ENCODE data around the gene DLG1.

DLG1 gene

DNA sequence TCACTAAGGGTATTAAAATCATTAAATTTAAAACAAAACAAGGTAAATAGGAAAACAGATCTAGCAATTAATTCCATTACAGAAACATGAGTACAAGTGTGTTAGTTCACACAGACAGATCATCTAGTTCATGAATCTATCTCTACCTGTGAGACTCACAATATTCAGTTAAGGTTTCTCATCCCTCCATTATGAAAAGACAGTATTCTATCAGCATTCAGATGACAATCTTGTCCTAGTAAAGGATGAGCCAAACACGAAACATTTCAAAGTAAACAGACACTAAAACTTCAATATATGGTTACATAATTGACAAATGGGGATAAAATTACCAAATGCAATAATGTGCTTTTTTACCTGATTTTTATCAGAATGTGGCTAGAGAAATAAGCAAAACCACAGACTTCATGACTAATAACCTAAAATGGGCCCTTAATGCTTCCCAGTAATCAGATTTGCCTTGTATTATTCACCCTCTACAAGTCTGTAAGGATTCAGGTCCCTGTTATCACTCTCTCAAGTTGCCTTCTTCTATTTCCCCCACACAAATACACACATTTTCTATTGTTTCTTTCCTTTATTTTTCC, 126.8 kb downstream of the DLG1 start:
- Histone ChIP-seq H3K36me3 (replicated peaks; ENCODE audit: insufficient read depth, low read length) (no peaks in the 10 kb centered on the region), H3F3A (ENCODE audit: insufficient read depth, low read length) (no peaks in the 10 kb centered on the region), H3K4me3 (ENCODE audit: low read length) (no peak overlapping the region), H3K27me3 (replicated peaks; ENCODE audit: insufficient read depth, low read length) (no peaks in the 10 kb centered on the region), H3K79me2 (ENCODE audit: low read length) (peaks cover 5% of the 10 kb centered on the region; the same call in 1 of the 2 replicates), H2AFZ (ENCODE audit: low read length) (no peak overlapping the region), H3K27ac (ENCODE audit: low read length) (no peak overlapping the region), H3K4me1 (ENCODE audit: low read length) (0 out of 2 replicates have a peak, but pooled peaks cover 5% of the 10 kb centered on the region), H3K9me3 (replicated peaks; ENCODE audit: insufficient read depth, low read length) (no peaks in the 10 kb centered on the region), H3K9me2 (replicated peaks; ENCODE audit: insufficient read depth, low read length) (no peaks in the 10 kb centered on the region), H3K4me2 (ENCODE audit: low read depth, low read length) (no peak overlapping the region), H3K9ac (ENCODE audit: low read length) (no peak overlapping the region), H4K20me1 (ENCODE audit: insufficient read depth, low read length) (no peaks in the 10 kb centered on the region)
- DNase-seq, result no peak
- TF ChIP-seq EZH2phosphoT487 (IDR thresholded peaks at IDR 0.05; ENCODE audit: low read length) (no peak), EZH2 (optimal IDR thresholded peaks at IDR 0.05; ENCODE audit: low read depth, low read length) (no peak)
- TF ChIP-seq, protein P1, sequence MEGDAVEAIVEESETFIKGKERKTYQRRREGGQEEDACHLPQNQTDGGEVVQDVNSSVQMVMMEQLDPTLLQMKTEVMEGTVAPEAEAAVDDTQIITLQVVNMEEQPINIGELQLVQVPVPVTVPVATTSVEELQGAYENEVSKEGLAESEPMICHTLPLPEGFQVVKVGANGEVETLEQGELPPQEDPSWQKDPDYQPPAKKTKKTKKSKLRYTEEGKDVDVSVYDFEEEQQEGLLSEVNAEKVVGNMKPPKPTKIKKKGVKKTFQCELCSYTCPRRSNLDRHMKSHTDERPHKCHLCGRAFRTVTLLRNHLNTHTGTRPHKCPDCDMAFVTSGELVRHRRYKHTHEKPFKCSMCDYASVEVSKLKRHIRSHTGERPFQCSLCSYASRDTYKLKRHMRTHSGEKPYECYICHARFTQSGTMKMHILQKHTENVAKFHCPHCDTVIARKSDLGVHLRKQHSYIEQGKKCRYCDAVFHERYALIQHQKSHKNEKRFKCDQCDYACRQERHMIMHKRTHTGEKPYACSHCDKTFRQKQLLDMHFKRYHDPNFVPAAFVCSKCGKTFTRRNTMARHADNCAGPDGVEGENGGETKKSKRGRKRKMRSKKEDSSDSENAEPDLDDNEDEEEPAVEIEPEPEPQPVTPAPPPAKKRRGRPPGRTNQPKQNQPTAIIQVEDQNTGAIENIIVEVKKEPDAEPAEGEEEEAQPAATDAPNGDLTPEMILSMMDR (IDR thresholded peaks at IDR 0.05; ENCODE audit: low read length), result no peak

- Histone ChIP-seq H4K20me1 (ENCODE audit: insufficient read depth, low read length) (no peaks in the 10 kb centered on the region), H3K9me2 (replicated peaks; ENCODE audit: insufficient read depth, low read length) (no peaks in the 10 kb centered on the region), H3K9me3 (replicated peaks; ENCODE audit: insufficient read depth, low read length) (no peaks in the 10 kb centered on the region), H3K4me3 (ENCODE audit: low read length) (no peak overlapping the region), H3K36me3 (replicated peaks; ENCODE audit: insufficient read depth, low read length) (no peaks in the 10 kb centered on the region), H2AFZ (ENCODE audit: low read length) (no peak overlapping the region), H3K27me3 (replicated peaks; ENCODE audit: insufficient read depth, low read length) (no peaks in the 10 kb centered on the region), H3K4me1 (ENCODE audit: low read length) (no peaks in the 10 kb centered on the region), H3K4me2 (ENCODE audit: low read depth, low read length) (no peak overlapping the region), H3K9ac (ENCODE audit: low read length) (no peak overlapping the region), H3K79me2 (ENCODE audit: low read length) (0 out of 2 replicates have a peak, but pooled peaks cover 3% of the 10 kb centered on the region), H3F3A (ENCODE audit: insufficient read depth, low read length) (no peaks in the 10 kb centered on the region), H3K27ac (ENCODE audit: low read length) (no peak overlapping the region)
- no peak for DNase-seq
- TF ChIP-seq EZH2 (optimal IDR thresholded peaks at IDR 0.05; ENCODE audit: low read depth, low read length), result no peak
- TF ChIP-seq, protein P1 (IDR thresholded peaks at IDR 0.05; ENCODE audit: low read length), result no peak
- no peak for TF ChIP-seq EZH2phosphoT487 (IDR thresholded peaks at IDR 0.05; ENCODE audit: low read length)
Observed at GRCh38 chr3:197169028-197169427, 129.4 kb downstream of the DLG1 start.

- H4K20me1 ChIP-seq (ENCODE audit: insufficient read depth, low read length), result no peaks in the 10 kb centered on the region
- no peak overlapping the region for H3K27ac ChIP-seq (ENCODE audit: low read length)
- H3K36me3 ChIP-seq (replicated peaks; ENCODE audit: insufficient read depth, low read length), result no peaks in the 10 kb centered on the region
- no peak overlapping the region for H3K4me3 ChIP-seq (ENCODE audit: low read length)
- TF ChIP-seq EZH2phosphoT487 (IDR thresholded peaks at IDR 0.05; ENCODE audit: low read length) (no peak), EZH2 (optimal IDR thresholded peaks at IDR 0.05; ENCODE audit: low read depth, low read length) (no peak)
- TF ChIP-seq, protein P1 (IDR thresholded peaks at IDR 0.05; ENCODE audit: low read length), result no peak
- no peaks in the 10 kb centered on the region for H3K27me3 ChIP-seq (replicated peaks; ENCODE audit: insufficient read depth, low read length)
- 0 out of 2 replicates have a peak, but pooled peaks cover 3% of the 10 kb centered on the region for H3K79me2 ChIP-seq (ENCODE audit: low read length)
- H3K9me3 ChIP-seq (replicated peaks; ENCODE audit: insufficient read depth, low read length), result no peaks in the 10 kb centered on the region
- H2AFZ ChIP-seq (ENCODE audit: low read length), result no peak overlapping the region
- no peaks in the 10 kb centered on the region for H3K4me1 ChIP-seq (ENCODE audit: low read length)
- no peaks in the 10 kb centered on the region for H3F3A ChIP-seq (ENCODE audit: insufficient read depth, low read length)
- H3K4me2 ChIP-seq (ENCODE audit: low read depth, low read length), result no peak overlapping the region
- DNase-seq, result no peak
- H3K9me2 ChIP-seq (replicated peaks; ENCODE audit: insufficient read depth, low read length), result no peaks in the 10 kb centered on the region
- no peak overlapping the region for H3K9ac ChIP-seq (ENCODE audit: low read length)
Observed at GRCh38 chr3:197168606-197169005, 129.8 kb downstream of the DLG1 start.

All from MM.1S (cell line).